PFSK-1 (cell line): ENCODE results near the gene CARHSP1.

ENCODE experiments used
- FOXP2 ChIP-seq: optimal IDR thresholded peaks from 2 replicates; pipeline ENCODE3; 2011; ENCODE audit warnings: borderline replicate concordance, control low read depth, inconsistent platforms; ENCODE audit not compliant: insufficient read depth; ENCODE audit errors: extremely low read length, extremely low read depth
- REST ChIP-seq, 2 experiments: IDR thresholded peaks; 2 replicates each; pipeline versions ENCODE4 v1.6.1 to v1.8.0; 2011 to 2012; ENCODE audit warnings: low read depth in 2 of 2, low read length in 2 of 2, control low read depth in 1 of 2, inconsistent platforms in 1 of 2, mild to moderate bottlenecking in 1 of 2, moderate library complexity in 1 of 2; ENCODE audit not compliant: insufficient read depth in 1 of 2
- TAF1 ChIP-seq: IDR thresholded peaks from 2 replicates; pipeline ENCODE4 v1.6.1; 2012; ENCODE audit warnings: low read length, control low read depth, borderline replicate concordance; ENCODE audit not compliant: insufficient read depth

GRCh38 chr16:8808613-8809353 lies 60.0 kb downstream of the CARHSP1 start:
- no peak for TF ChIP-seq TAF1
- TF ChIP-seq FOXP2 = no peak
- TF ChIP-seq REST (IDR thresholded peaks at IDR 0.05; ENCODE audit: insufficient read depth in 1 of 2, low read depth in 2 of 2, low read length in 2 of 2) = no peak
